ENCODE measurements around the gene FALEC.

GRCh38 chr1:150469291-150469690, 46.3 kb upstream of the FALEC start:
- TF ChIP-seq CTCF (IDR thresholded peaks at IDR 0.05; ENCODE audit: insufficient read depth, low read depth, low read length) (no peak), EZH2 (IDR thresholded peaks at IDR 0.05; ENCODE audit: insufficient read depth, low read length) (no peak)
